ENCODE results near the gene OPALIN. TPM values are rescaled to one million over a fixed set of nuclear protein-coding genes. Genes with fewer than 3 reads are reported as not detected.

Gene OPALIN
- total and polyA plus RNA-seq, 3 experiments from 2014 or later, result not detected

- H3K4me3 Mint-ChIP-seq, result peak overlapping the region in 4 of 7 donors; percentile 33 to 47 (median 42)
- Histone ChIP-seq H3K4me1 (ENCODE audit: insufficient read depth, low read length) (no peaks in the 10 kb centered on the region), H3K27me3 (ENCODE audit: insufficient read depth, low read length, poor library complexity, severe bottlenecking) (peaks cover 5% of the 10 kb centered on the region), H3K9me3 (ENCODE audit: low read length) (no peaks in the 10 kb centered on the region), H3K27ac (ENCODE audit: low read depth, low read length) (no peak overlapping the region), H3K36me3 (ENCODE audit: insufficient read depth, low read length) (no peaks in the 10 kb centered on the region), H3K4me3 (ENCODE audit: low read length) (no peak overlapping the region)
- peak; percentile 25 to 63 (median 35) for DNase-seq
- peaks cover 3 to 6% (median 5%) of the 10 kb centered on the region in 3 donors for H3K4me1 Mint-ChIP-seq
- H3K36me3 Mint-ChIP-seq, result no peaks in the 10 kb centered on the region
- ChIA-PET POLR2A (no interaction called here), CTCF (interaction anchor here (0.9 to 1.9 kb wide), 7 partner anchors 8 to 629 kb away, joined by 3 to 8 read pairs (median 3); no protein-coding TSS in a partner anchor)
- H3K9me3 Mint-ChIP-seq, result no peaks in the 10 kb centered on the region
- no peak overlapping the region for H3K27ac Mint-ChIP-seq
- peaks cover 2 to 44% of the 10 kb centered on the region in 2 donors for H3K27me3 Mint-ChIP-seq
These were observed 37.4 kb upstream of the OPALIN start for GRCh38 chr10:96395931-96396877.

- Histone ChIP-seq H3K27me3 (ENCODE audit: insufficient read depth, low read length, poor library complexity, severe bottlenecking) (no peaks in the 10 kb centered on the region), H3K4me1 (ENCODE audit: insufficient read depth, low read length) (no peaks in the 10 kb centered on the region), H3K4me3 (ENCODE audit: low read length) (no peak overlapping the region), H3K36me3 (ENCODE audit: insufficient read depth, low read length) (no peaks in the 10 kb centered on the region), H3K9me3 (ENCODE audit: low read length) (no peaks in the 10 kb centered on the region), H3K27ac (ENCODE audit: low read depth, low read length) (no peak overlapping the region)
- H3K4me1 Mint-ChIP-seq, result no peaks in the 10 kb centered on the region
- no peak for DNase-seq
- CTCF ChIA-PET, result no interaction called here
- peaks cover 7 to 32% of the 10 kb centered on the region in 2 donors for H3K27me3 Mint-ChIP-seq
- H3K36me3 Mint-ChIP-seq, result no peaks in the 10 kb centered on the region
- no peak overlapping the region for H3K4me3 Mint-ChIP-seq
- POLR2A ChIA-PET, result no interaction called here
- H3K9me3 Mint-ChIP-seq, result no peaks in the 10 kb centered on the region
- H3K27ac Mint-ChIP-seq, result no peak overlapping the region
These were observed 31.7 kb upstream of the OPALIN start for GRCh38 chr10:96390460-96390864.

- Histone ChIP-seq H3K36me3 (ENCODE audit: insufficient read depth, low read length) (no peaks in the 10 kb centered on the region), H3K4me3 (ENCODE audit: low read length) (no peak overlapping the region), H3K4me1 (ENCODE audit: insufficient read depth, low read length) (no peaks in the 10 kb centered on the region), H3K9me3 (ENCODE audit: low read length) (no peaks in the 10 kb centered on the region), H3K27me3 (ENCODE audit: insufficient read depth, low read length, poor library complexity, severe bottlenecking) (no peaks in the 10 kb centered on the region), H3K27ac (ENCODE audit: low read depth, low read length) (no peak overlapping the region)
- no peak overlapping the region for H3K4me3 Mint-ChIP-seq
- no peaks in the 10 kb centered on the region for H3K4me1 Mint-ChIP-seq
- DNase-seq, result no peak
- peaks cover 7 to 35% of the 10 kb centered on the region in 2 donors for H3K27me3 Mint-ChIP-seq
- H3K36me3 Mint-ChIP-seq, result no peaks in the 10 kb centered on the region
- ChIA-PET CTCF (no interaction called here), POLR2A (no interaction called here)
- no peak overlapping the region for H3K27ac Mint-ChIP-seq
- H3K9me3 Mint-ChIP-seq, result no peaks in the 10 kb centered on the region
These were observed 31.0 kb upstream of the OPALIN start for GRCh38 chr10:96389785-96390184.

GRCh38 chr10:96387601-96388000 lies 28.8 kb upstream of the OPALIN start:
- Histone ChIP-seq H3K4me1 (ENCODE audit: insufficient read depth, low read length) (no peaks in the 10 kb centered on the region), H3K9me3 (ENCODE audit: low read length) (no peaks in the 10 kb centered on the region), H3K27ac (ENCODE audit: low read depth, low read length) (no peak overlapping the region), H3K36me3 (ENCODE audit: insufficient read depth, low read length) (no peaks in the 10 kb centered on the region), H3K4me3 (ENCODE audit: low read length) (no peak overlapping the region), H3K27me3 (ENCODE audit: insufficient read depth, low read length, poor library complexity, severe bottlenecking) (no peaks in the 10 kb centered on the region)
- Mint-ChIP-seq H3K27ac (peak overlapping the region in 1 of 8 donors; percentile 5), H3K4me1 (no peaks in the 10 kb centered on the region), H3K9me3 (no peaks in the 10 kb centered on the region), H3K4me3 (no peak overlapping the region), H3K36me3 (no peaks in the 10 kb centered on the region), H3K27me3 (peaks cover 12 to 41% of the 10 kb centered on the region in 2 donors)
- CTCF ChIA-PET, result interaction anchor here (3.1 kb wide), 1 partner anchor 13 kb away, joined by 14 read pairs; no protein-coding TSS in a partner anchor
- POLR2A ChIA-PET, result no interaction called here
- DNase-seq, result no peak

- DNase-seq, result no peak
- Histone ChIP-seq H3K27me3 (ENCODE audit: insufficient read depth, low read length, poor library complexity, severe bottlenecking) (no peaks in the 10 kb centered on the region), H3K36me3 (ENCODE audit: insufficient read depth, low read length) (no peaks in the 10 kb centered on the region), H3K27ac (ENCODE audit: low read depth, low read length) (no peak overlapping the region), H3K4me3 (ENCODE audit: low read length) (no peak overlapping the region), H3K4me1 (ENCODE audit: insufficient read depth, low read length) (no peaks in the 10 kb centered on the region), H3K9me3 (ENCODE audit: low read length) (no peaks in the 10 kb centered on the region)
- H3K27ac Mint-ChIP-seq, result no peak overlapping the region
- H3K9me3 Mint-ChIP-seq, result no peaks in the 10 kb centered on the region
- H3K27me3 Mint-ChIP-seq, result peaks cover 12 to 43% of the 10 kb centered on the region in 2 donors
- POLR2A ChIA-PET, result no interaction called here
- CTCF ChIA-PET, result interaction anchor here (3.1 kb wide), 1 partner anchor 12 kb away, joined by 14 read pairs; no protein-coding TSS in a partner anchor
- H3K4me1 Mint-ChIP-seq, result no peaks in the 10 kb centered on the region
- H3K4me3 Mint-ChIP-seq, result no peak overlapping the region
- H3K36me3 Mint-ChIP-seq, result no peaks in the 10 kb centered on the region
These were observed 28.4 kb upstream of the OPALIN start for GRCh38 chr10:96387161-96387560.

GRCh38 chr10:96384506-96384905 lies 25.7 kb upstream of the OPALIN start:
- ChIA-PET POLR2A (no interaction called here), CTCF (interaction anchor here (3.1 kb wide), 1 partner anchor 9 kb away, joined by 14 read pairs; no protein-coding TSS in a partner anchor)
- H3K4me1 Mint-ChIP-seq, result no peaks in the 10 kb centered on the region
- Histone ChIP-seq H3K27me3 (ENCODE audit: insufficient read depth, low read length, poor library complexity, severe bottlenecking) (no peaks in the 10 kb centered on the region), H3K4me1 (ENCODE audit: insufficient read depth, low read length) (no peaks in the 10 kb centered on the region), H3K36me3 (ENCODE audit: insufficient read depth, low read length) (no peaks in the 10 kb centered on the region), H3K27ac (ENCODE audit: low read depth, low read length) (no peak overlapping the region), H3K9me3 (ENCODE audit: low read length) (no peaks in the 10 kb centered on the region), H3K4me3 (ENCODE audit: low read length) (no peak overlapping the region)
- no peak overlapping the region for H3K4me3 Mint-ChIP-seq
- no peak overlapping the region for H3K27ac Mint-ChIP-seq
- no peaks in the 10 kb centered on the region for H3K36me3 Mint-ChIP-seq
- peaks cover 9 to 55% of the 10 kb centered on the region in 2 donors for H3K27me3 Mint-ChIP-seq
- no peaks in the 10 kb centered on the region for H3K9me3 Mint-ChIP-seq
- DNase-seq, result no peak

- Mint-ChIP-seq H3K27me3 (peaks cover 10 to 41% of the 10 kb centered on the region in 2 donors), H3K27ac (no peak overlapping the region), H3K9me3 (no peaks in the 10 kb centered on the region), H3K4me1 (peaks cover 0 to under 1% (median under 1%) of the 10 kb centered on the region in 3 donors), H3K36me3 (no peaks in the 10 kb centered on the region), H3K4me3 (no peak overlapping the region)
- no peak for DNase-seq
- no peak overlapping the region for H3K4me3 ChIP-seq (ENCODE audit: low read length)
- no peak overlapping the region for H3K27ac ChIP-seq (ENCODE audit: low read depth, low read length)
- H3K4me1 ChIP-seq (ENCODE audit: insufficient read depth, low read length), result no peaks in the 10 kb centered on the region
- CTCF ChIA-PET, result no interaction called here
- no peaks in the 10 kb centered on the region for H3K27me3 ChIP-seq (ENCODE audit: insufficient read depth, low read length, poor library complexity, severe bottlenecking)
- POLR2A ChIA-PET, result no interaction called here
- H3K9me3 ChIP-seq (ENCODE audit: low read length), result no peaks in the 10 kb centered on the region
- no peaks in the 10 kb centered on the region for H3K36me3 ChIP-seq (ENCODE audit: insufficient read depth, low read length)
These were observed 22.0 kb upstream of the OPALIN start for GRCh38 chr10:96380821-96381220.

- H3K27me3 Mint-ChIP-seq, result peaks cover 12 to 43% of the 10 kb centered on the region in 2 donors
- Histone ChIP-seq H3K4me1 (ENCODE audit: insufficient read depth, low read length) (no peaks in the 10 kb centered on the region), H3K27me3 (ENCODE audit: insufficient read depth, low read length, poor library complexity, severe bottlenecking) (no peaks in the 10 kb centered on the region), H3K9me3 (ENCODE audit: low read length) (no peaks in the 10 kb centered on the region), H3K27ac (ENCODE audit: low read depth, low read length) (no peak overlapping the region), H3K36me3 (ENCODE audit: insufficient read depth, low read length) (no peaks in the 10 kb centered on the region), H3K4me3 (ENCODE audit: low read length) (no peak overlapping the region)
- H3K4me1 Mint-ChIP-seq, result peaks cover 4 to 11% (median 6%) of the 10 kb centered on the region in 3 donors
- no peaks in the 10 kb centered on the region for H3K9me3 Mint-ChIP-seq
- H3K36me3 Mint-ChIP-seq, result no peaks in the 10 kb centered on the region
- ChIA-PET POLR2A (no interaction called here), CTCF (no interaction called here)
- no peak for DNase-seq
- H3K4me3 Mint-ChIP-seq, result no peak overlapping the region
- H3K27ac Mint-ChIP-seq, result no peak overlapping the region
These were observed 21.0 kb upstream of the OPALIN start for GRCh38 chr10:96379758-96380157.
